Keratinocyte (primary cell): ENCODE results near the gene TASOR.
"Not testable (repeated sequence)": the region's sequence is repeated elsewhere in the genome, so short reads cannot be mapped to it uniquely, and the experiment has no call there.

ENCODE experiments used
- EZH2 ChIP-seq: IDR thresholded peaks from one replicate; pipeline ENCODE4 v1.6.1; 2012; ENCODE audit warnings: inconsistent platforms, mild to moderate bottlenecking, low read length, moderate library complexity
- TF ChIP-seq, protein P1 (sequence below), 3 experiments: IDR thresholded peaks in 1 of 3; conservative IDR thresholded peaks in 1 of 3; optimal IDR thresholded peaks in 1 of 3; 2 replicates in 2 of 3; 3 replicates in 1 of 3; pipeline versions ENCODE3 to v1.5.1; 2011; ENCODE audit warnings: low read length in 3 of 3, mild to moderate bottlenecking in 3 of 3, moderate library complexity in 2 of 3, control low read depth in 1 of 3, inconsistent platforms in 1 of 3; ENCODE audit not compliant: insufficient read depth in 2 of 3; ENCODE audit errors: extremely low read depth in 1 of 3

DNA sequence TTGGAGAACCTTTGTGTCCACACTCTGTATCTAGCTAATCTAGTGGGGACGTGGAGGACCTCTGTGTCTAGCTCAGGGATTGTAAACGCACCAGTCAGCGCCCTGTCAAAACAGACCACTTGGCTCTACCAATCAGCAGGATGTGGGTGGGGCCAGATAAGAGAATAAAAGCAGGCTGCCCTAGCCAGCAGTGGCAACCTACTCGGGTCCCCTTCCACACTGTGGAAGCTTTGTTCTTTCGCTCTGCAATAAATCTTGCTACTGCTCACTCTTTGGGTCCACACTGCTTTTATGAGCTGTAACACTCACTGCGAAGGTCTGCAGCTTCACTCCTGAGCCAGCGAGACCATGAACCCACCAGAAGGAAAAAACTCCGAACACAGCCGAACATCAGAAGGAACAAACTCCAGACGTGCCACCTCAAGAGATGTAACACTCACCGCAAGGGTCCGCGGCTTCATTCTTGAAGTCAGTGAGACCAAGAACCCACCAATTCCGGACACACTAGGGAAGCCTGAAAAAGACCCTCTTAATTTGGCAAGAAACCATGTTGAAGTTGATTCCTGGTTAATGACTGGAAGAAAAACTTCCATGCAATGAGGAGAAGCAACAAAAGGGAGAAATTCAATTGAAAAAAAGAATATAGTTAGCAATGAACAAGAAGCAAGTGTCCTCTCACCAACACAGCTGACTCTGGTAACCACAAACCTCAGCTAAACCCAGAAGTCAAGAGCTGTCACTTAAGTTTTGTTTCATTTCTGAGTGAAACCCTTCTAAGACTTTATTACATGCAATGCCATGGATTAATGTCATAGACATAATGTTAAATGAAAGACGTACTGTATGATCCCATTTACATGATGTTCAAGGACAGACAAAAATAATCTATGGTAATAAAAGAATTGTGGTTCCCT, 9.7 kb upstream of the TASOR start:
- TF ChIP-seq EZH2, result not testable (repeated sequence)
- TF ChIP-seq, protein P1, sequence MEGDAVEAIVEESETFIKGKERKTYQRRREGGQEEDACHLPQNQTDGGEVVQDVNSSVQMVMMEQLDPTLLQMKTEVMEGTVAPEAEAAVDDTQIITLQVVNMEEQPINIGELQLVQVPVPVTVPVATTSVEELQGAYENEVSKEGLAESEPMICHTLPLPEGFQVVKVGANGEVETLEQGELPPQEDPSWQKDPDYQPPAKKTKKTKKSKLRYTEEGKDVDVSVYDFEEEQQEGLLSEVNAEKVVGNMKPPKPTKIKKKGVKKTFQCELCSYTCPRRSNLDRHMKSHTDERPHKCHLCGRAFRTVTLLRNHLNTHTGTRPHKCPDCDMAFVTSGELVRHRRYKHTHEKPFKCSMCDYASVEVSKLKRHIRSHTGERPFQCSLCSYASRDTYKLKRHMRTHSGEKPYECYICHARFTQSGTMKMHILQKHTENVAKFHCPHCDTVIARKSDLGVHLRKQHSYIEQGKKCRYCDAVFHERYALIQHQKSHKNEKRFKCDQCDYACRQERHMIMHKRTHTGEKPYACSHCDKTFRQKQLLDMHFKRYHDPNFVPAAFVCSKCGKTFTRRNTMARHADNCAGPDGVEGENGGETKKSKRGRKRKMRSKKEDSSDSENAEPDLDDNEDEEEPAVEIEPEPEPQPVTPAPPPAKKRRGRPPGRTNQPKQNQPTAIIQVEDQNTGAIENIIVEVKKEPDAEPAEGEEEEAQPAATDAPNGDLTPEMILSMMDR (optimal IDR thresholded peaks at IDR 0.05 in 1 of 3, IDR thresholded peaks at IDR 0.05 in 1 of 3, conservative IDR thresholded peaks at IDR 0.05 in 1 of 3; ENCODE audit: extremely low read depth in 1 of 3, insufficient read depth in 2 of 3, low read length in 3 of 3), result not testable (repeated sequence)
